Stomach (tissue), 9 donors: ENCODE data around the gene CD48. TPM values are rescaled to one million over a fixed set of nuclear protein-coding genes. Genes with fewer than 3 reads are reported as not detected.
"Not testable (repeated sequence)": the region's sequence is repeated elsewhere in the genome, so short reads cannot be mapped to it uniquely, and the experiment has no call there.

Experiments used
- DNase-seq, 2 donors: peaks; one replicate each; pipeline versions ENCODE4 v3.0.0 to v3.0.0-alpha.2; 2013 to 2019
- H3K27ac ChIP-seq, 5 donors: fragments of 200-600 bp in 4 of 5; sonication (generic) in 4 of 5; one replicate each; pipeline ENCODE4 v1.5.1; 2013 to 2019; ENCODE audit warnings: mild to moderate bottlenecking in 1 of 5, moderate library complexity in 1 of 5
- H3K27me3 ChIP-seq, 3 donors: fragments of 200-600 bp; sonication (generic); one replicate each; pipeline ENCODE4 v1.5.1; 2017 to 2019; ENCODE audit warnings: mixed run types in 1 of 3
- H3K36me3 ChIP-seq, 4 donors: fragments of 200-600 bp; sonication (generic); 1 replicate in 3 of 4; 2 replicates in 1 of 4; pipeline ENCODE4 v1.5.1; 2016 to 2019
- H3K4me1 ChIP-seq, 4 donors: fragments of 200-600 bp; sonication (generic); one replicate each; pipeline ENCODE4 v1.5.1; 2016 to 2019
- H3K4me3 ChIP-seq, 4 donors: fragments of 200-600 bp; sonication (generic) in 3 of 4; one replicate each; pipeline ENCODE4 v1.5.1; 2016 to 2019; ENCODE audit warnings: mild to moderate bottlenecking in 1 of 4
- H3K9me3 ChIP-seq, 4 donors: fragments of 200-600 bp; sonication (generic); one replicate each; pipeline ENCODE4 v1.5.1; 2016 to 2019
- CTCF ChIP-seq, 7 experiments: fragments of 450-650 bp in 4 of 7; fragments of 200-600 bp in 3 of 7; sonication (generic) in 3 of 7; IDR thresholded peaks; one replicate each; pipeline ENCODE4 v1.5.1; 2016 to 2019; ENCODE audit warnings: antibody characterized with exemption in 7 of 7, control low read depth in 2 of 7, mild to moderate bottlenecking in 1 of 7
- EP300 ChIP-seq: sonication (generic); formaldehyde crosslinking; IDR thresholded peaks from one replicate; pipeline ENCODE4 v1.6.1; 2017; ENCODE audit warnings: antibody characterized with exemption
- POLR2A ChIP-seq, 4 donors: fragments of 450-650 bp; IDR thresholded peaks; one replicate each; pipeline ENCODE4 v1.6.1; 2016; ENCODE audit warnings: antibody characterized with exemption in 4 of 4, control low read depth in 2 of 4, mild to moderate bottlenecking in 1 of 4, moderate library complexity in 1 of 4
- POLR2AphosphoS5 ChIP-seq, 3 donors: sonication (generic); formaldehyde crosslinking; IDR thresholded peaks; one replicate each; pipeline ENCODE4 v1.6.1; 2016; ENCODE audit warnings: antibody characterized with exemption in 3 of 3
- WGBS, 5 donors: extraction: QIAGEN DNeasy Blood & Tissue Kit in 3 of 5; methylation state at CpG; one replicate each; pipeline versions ENCODE4 v1.1.5 to v1.1.7; 2013 to 2018; 5-methylcytosine and 5-hydroxymethylcytosine counted together
- intact Hi-C: fragments of 100-400 bp; cut with DNase I; formaldehyde crosslinking; loops from one replicate; pipeline ENCODE4 v1.15.1; 2023; ENCODE audit warnings: low total_unique reads
- polyA plus RNA-seq, 3 donors: library from polyadenylated mRNA; stranded (reverse); fragments of 200-250 nt; gene quantifications; one replicate each; pipeline ENCODE4 v1.2.3, GENCODE V29; 2013
- total RNA-seq, 5 donors: library from RNA; depleted of rRNA; stranded (reverse); fragments of >200 nt; gene quantifications; one replicate each; pipeline versions ENCODE4 v1.1.0 to v1.2.3, GENCODE V29; 2014 to 2016
- donor health status: healthy with polysubstance abuse.
- donor health status: Bipolar disorder and iron deficiency.
- donor health status: healthy.

The CD48 gene
- total and polyA plus RNA-seq, 8 donors, result 0.58 to 23.7 (median 8.8) TPM; not detected in 2

GRCh38 chr1:160704250-160704649 is 7.4 kb downstream of the CD48 start:
- no peak for DNase-seq
- 75 to 86% (median 82%) methylated on average over 4 of the region's 4 CpGs for WGBS, 5 donors
- Histone ChIP-seq H3K4me3 (no peak overlapping the region), H3K27ac (no peak overlapping the region), H3K4me1 (peaks cover 0 to 17% (median 0%) of the 10 kb centered on the region in 4 donors), H3K9me3 (no peaks in the 10 kb centered on the region), H3K36me3 (no peaks in the 10 kb centered on the region), H3K27me3 (peaks cover 0 to 3% (median 0%) of the 10 kb centered on the region in 3 donors)
- TF ChIP-seq EP300, result no peak
- TF ChIP-seq POLR2AphosphoS5 (IDR thresholded peaks at IDR 0.05), result no peak
- TF ChIP-seq POLR2A (IDR thresholded peaks at IDR 0.05), result no peak
- no peak for TF ChIP-seq CTCF (IDR thresholded peaks at IDR 0.05)
- intact Hi-C loops, result no loop called here

GRCh38 chr1:160702100-160702499 is 9.5 kb downstream of the CD48 start:
- intact Hi-C loops, result no loop called here
- WGBS, 5 donors, result 79 to 87% (median 82%) methylated on average over 5 of the region's 5 CpGs
- H3K4me3 ChIP-seq, result no peak overlapping the region
- no peak for DNase-seq
- H3K36me3 ChIP-seq, result no peaks in the 10 kb centered on the region
- H3K27ac ChIP-seq, result no peak overlapping the region
- H3K4me1 ChIP-seq, result peaks cover 0 to 17% (median 0%) of the 10 kb centered on the region in 4 donors
- TF ChIP-seq POLR2AphosphoS5 (IDR thresholded peaks at IDR 0.05), result no peak
- TF ChIP-seq CTCF (IDR thresholded peaks at IDR 0.05), result no peak
- no peak for TF ChIP-seq EP300
- no peak for TF ChIP-seq POLR2A (IDR thresholded peaks at IDR 0.05)
- no peaks in the 10 kb centered on the region for H3K9me3 ChIP-seq
- H3K27me3 ChIP-seq, result peaks cover 0 to 3% (median 0%) of the 10 kb centered on the region in 3 donors

- H3K27me3 ChIP-seq, H3K36me3 ChIP-seq, H3K4me1 ChIP-seq, H3K9me3 ChIP-seq, DNase-seq, H3K27ac ChIP-seq, intact Hi-C loops, H3K4me3 ChIP-seq: not testable (repeated sequence)
- WGBS, 5 donors, result 81 to 88% (median 86%) methylated on average over 10 of the region's 10 CpGs
- peak in 1 of 7 experiments; percentile 10 for TF ChIP-seq CTCF (IDR thresholded peaks at IDR 0.05)
Measured at GRCh38 chr1:160692390-160692789, 19.2 kb downstream of the CD48 start.

GRCh38 chr1:160685266-160685665 is 26.4 kb downstream of the CD48 start:
- DNase-seq, result no peak
- no peak overlapping the region for H3K27ac ChIP-seq
- no peak overlapping the region for H3K4me3 ChIP-seq
- H3K4me1 ChIP-seq, result peaks cover 0 to 10% (median 5%) of the 10 kb centered on the region in 4 donors
- H3K27me3 ChIP-seq, result peaks cover 0 to 12% (median 0%) of the 10 kb centered on the region in 3 donors
- H3K36me3 ChIP-seq, result peaks cover 0 to 3% (median 0%) of the 10 kb centered on the region in 4 donors
- TF ChIP-seq POLR2AphosphoS5 (IDR thresholded peaks at IDR 0.05) (no peak), CTCF (IDR thresholded peaks at IDR 0.05) (no peak), EP300 (no peak), POLR2A (IDR thresholded peaks at IDR 0.05) (no peak)
- intact Hi-C loops, result no loop called here
- no peaks in the 10 kb centered on the region for H3K9me3 ChIP-seq
